Renal pelvis (tissue), 4 donors: Measurements from ENCODE around the gene TBC1D1. TPM values are rescaled to one million over a fixed set of nuclear protein-coding genes. Genes with fewer than 3 reads are reported as not detected.
A peak's percentile ranks its signal among the peaks of the same experiment; 100 is the strongest.

Experiments used
- DNase-seq: peaks from one replicate; pipeline ENCODE4 v3.0.0-alpha.2; 2013
- polyA plus RNA-seq, 3 donors: library from polyadenylated mRNA; unstranded; fragments of 120-200 nt; gene quantifications; one replicate each; pipeline ENCODE4 v1.2.1, GENCODE V29; 2013; ENCODE audit not compliant: insufficient read length in 3 of 3

TBC1D1 gene
- polyA plus RNA-seq, 3 donors: 188 to 205 (median 189) TPM

DNA sequence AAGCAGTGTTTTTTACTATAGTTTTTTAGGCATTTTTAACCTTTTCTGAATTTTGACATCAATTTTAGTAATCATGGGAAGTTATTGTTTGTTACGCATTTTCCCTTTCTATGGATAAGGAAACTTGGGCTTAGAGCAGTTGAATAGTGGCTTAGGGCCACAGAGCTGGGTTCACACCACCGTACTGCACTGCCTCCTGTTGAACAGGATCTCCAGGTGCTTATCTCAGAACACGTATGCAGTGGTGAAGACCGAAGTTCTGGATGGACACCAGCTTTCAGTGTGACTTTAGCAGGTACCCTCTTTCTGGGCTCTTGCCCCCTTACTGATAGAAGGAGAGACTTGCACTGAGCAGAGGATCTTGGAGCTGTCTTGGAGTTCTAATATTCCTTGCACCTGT is 206.9 kb downstream of the TBC1D1 start:
- DNase-seq: no peak

GRCh38 chr4:38099020-38099600 is 208.2 kb downstream of the TBC1D1 start:
- no peak for DNase-seq

DNA sequence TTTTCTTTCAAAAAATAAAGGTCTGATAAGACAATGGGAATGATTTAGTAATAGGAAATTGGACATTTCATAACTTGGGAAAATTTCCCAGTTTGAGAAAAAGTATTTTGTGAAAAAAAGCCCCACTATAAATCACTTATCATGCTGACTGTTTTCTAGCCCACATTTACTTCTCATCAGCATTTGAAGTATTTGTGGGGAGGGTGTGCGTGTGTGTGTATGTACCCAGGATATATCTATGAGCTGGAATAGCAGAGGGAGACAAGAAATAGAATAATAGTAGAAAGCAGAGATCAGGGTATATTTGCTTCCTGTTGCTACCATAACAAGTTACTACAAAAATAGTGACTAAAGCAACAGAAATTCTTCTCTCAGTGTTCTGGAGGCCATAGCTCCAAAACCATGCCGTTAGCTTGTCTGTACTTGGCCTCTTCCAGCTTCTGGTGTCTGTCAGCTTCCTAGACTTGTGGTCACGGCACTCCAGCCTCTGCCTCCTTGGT is 209.1 kb downstream of the TBC1D1 start:
- DNase-seq: no peak

GRCh38 chr4:38100474-38101255 is 209.8 kb downstream of the TBC1D1 start:
- DNase-seq: no peak

DNA sequence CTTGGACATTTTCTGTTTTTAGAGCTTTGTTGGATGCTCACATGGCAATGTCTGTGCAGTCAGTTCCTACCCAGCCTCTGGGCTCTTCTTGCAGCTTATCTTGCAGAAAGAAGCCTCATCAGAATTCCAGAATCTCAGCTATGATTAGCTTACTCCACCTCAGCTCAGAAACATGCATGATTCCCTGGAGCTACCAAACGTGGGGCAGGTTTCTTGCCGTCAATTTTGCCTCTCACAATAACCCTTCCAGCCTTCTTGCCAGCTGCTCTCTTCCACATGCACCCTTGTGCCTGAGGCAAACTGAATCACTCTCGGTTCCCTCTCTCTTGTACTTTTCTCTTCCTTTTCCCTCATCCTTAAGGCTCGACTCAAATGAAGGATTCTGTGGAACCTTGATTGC is 210.7 kb downstream of the TBC1D1 start:
- no peak for DNase-seq

- no peak for DNase-seq
Measured at GRCh38 chr4:38102957-38103588, 212.2 kb downstream of the TBC1D1 start.

- DNase-seq: no peak
Measured at GRCh38 chr4:38105475-38106220, 214.8 kb downstream of the TBC1D1 start.

- DNase-seq: no peak
Measured at GRCh38 chr4:38106311-38106710, 215.4 kb downstream of the TBC1D1 start.

- no peak for DNase-seq
Measured at GRCh38 chr4:38106886-38107514, 216.1 kb downstream of the TBC1D1 start.

GRCh38 chr4:38107818-38108217 is 216.9 kb downstream of the TBC1D1 start:
- no peak for DNase-seq

- no peak for DNase-seq
Measured at GRCh38 chr4:38109370-38109769, 218.5 kb downstream of the TBC1D1 start.

DNA sequence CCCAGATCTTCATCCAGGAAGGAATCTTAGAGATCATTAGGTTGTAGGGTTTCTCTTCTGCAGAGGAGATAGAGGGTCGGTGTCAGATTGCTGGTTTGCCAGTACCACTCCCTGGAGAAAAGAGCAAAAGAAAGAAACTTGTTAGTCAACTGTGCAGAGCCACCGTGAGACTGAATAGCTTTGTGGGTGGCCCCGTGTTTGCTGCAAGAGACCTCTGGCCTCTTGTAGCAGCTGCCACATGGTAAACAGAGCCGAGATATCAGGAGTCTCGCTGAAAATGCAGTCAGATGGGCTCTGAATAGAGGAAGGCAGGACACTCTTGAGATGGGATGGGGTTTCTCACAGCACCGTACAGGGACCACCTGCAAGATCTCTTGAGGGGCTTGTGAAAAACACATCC is 219.0 kb downstream of the TBC1D1 start:
- no peak for DNase-seq

- DNase-seq: no peak
Measured at GRCh38 chr4:38111024-38111423, 220.1 kb downstream of the TBC1D1 start.

DNA sequence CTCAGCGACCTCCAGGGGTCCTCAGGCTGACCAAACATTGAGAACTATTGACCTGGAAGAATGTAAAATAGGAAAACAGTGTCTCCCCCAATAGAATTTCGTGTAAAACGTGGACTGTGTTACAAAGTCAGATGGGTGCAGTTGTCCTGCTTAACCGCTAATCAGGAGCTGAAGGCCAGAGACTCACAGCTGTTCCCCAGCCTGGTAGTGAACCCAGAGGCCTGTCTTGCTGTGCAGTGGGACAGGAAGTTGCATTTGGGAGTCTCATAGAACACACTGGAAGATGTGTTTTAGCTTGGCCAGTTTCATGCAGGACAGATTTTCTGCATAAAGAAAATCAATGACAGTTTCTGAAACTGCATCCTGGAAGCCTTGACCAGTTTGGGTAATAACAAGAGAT is 220.8 kb downstream of the TBC1D1 start:
- DNase-seq: no peak

- no peak for DNase-seq
Measured at GRCh38 chr4:38113132-38113531, 222.2 kb downstream of the TBC1D1 start.

GRCh38 chr4:38113551-38113950 is 222.7 kb downstream of the TBC1D1 start:
- DNase-seq: no peak

GRCh38 chr4:38114386-38115150 is 223.7 kb downstream of the TBC1D1 start:
- no peak for DNase-seq

DNA sequence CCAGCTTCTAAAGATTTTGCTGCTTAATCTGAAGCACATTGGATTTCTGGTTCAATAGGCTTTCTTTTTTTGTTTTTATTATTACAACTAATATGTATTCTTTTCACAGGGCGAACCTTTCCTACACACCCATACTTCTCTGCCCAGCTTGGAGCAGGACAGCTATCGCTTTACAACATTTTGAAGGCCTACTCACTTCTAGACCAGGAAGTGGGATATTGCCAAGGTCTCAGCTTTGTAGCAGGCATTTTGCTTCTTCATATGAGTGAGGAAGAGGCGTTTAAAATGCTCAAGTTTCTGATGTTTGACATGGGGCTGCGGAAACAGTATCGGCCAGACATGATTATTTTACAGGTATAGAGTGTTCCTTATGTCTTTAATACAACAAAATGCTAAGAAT is 224.7 kb downstream of the TBC1D1 start:
- no peak for DNase-seq

- DNase-seq: no peak
Measured at GRCh38 chr4:38117591-38117990, 226.7 kb downstream of the TBC1D1 start.

DNA sequence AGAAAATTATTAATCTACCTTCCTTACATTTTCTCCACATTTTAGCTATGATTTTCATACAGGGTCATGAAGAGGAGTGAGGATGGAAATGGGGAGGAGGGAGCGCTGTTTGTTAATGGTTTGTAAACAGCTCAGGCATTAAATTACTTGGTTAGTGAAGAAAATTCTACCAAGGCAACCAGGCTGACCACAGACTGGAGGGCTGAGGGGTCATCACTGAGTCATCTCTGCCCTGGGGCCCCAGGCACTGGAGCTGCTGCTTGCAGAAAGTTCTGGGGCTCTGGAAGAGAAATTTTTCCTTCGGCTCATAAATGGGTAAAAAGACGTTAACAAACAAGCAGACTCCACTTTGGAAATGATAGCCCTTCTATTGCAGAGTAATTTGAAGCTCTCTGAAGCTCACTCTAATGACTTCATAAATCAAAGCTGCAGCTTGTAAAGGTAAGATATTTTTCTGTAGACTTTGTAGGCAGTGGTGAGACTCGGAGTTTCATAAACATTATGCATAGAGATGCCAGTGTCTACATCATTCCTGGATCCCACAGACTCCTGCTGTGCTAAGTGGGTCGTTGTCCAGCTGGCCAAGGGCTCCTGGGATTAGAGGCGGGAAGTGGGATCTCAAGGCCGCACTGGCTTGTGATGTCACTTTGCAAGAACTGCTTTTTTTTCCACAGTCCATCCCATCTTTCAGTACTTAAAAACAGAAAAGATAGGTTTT is 228.9 kb downstream of the TBC1D1 start:
- peak; percentile 66 for DNase-seq
